Astrocyte of the cerebellum (primary cell): ENCODE measurements around the gene FBXO4.
"Not testable (repeated sequence)": the region's sequence is repeated elsewhere in the genome, so short reads cannot be mapped to it uniquely, and the experiment has no call there.

Experiments used
- DNase-seq: peaks from one replicate; pipeline ENCODE4 v3.0.0-alpha.2; 2011; ENCODE audit warnings: low read depth
- H3K4me3 ChIP-seq: 2 replicates; pipeline ENCODE4 v1.5.1; 2011; ENCODE audit warnings: mild to moderate bottlenecking, low read depth, low read length, moderate library complexity
- CTCF ChIP-seq: IDR thresholded peaks from 2 replicates; pipeline ENCODE4 v1.5.1; 2012; ENCODE audit warnings: low read length, low read depth, moderate library complexity, mild to moderate bottlenecking; ENCODE audit errors: missing control alignments
- in situ Hi-C: cut with HindIII; loops from 2 replicates; pipeline ENCODE4 v1.10.0; 2017; ENCODE audit warnings: low sequenced_read_pairs

FBXO4 gene

GRCh38 chr5:41968153-41968723 is 43.2 kb downstream of the FBXO4 start:
- DNase-seq: no peak

GRCh38 chr5:41973087-41973486 is 48.0 kb downstream of the FBXO4 start:
- no peak overlapping the region for H3K4me3 ChIP-seq
- in situ Hi-C loops: no loop called here

More at GRCh38 chr5:41968153-41968723, 43.2 kb downstream of the FBXO4 start:
- TF ChIP-seq CTCF: no peak
- in situ Hi-C loops: no loop called here
- no peak overlapping the region for H3K4me3 ChIP-seq

DNA sequence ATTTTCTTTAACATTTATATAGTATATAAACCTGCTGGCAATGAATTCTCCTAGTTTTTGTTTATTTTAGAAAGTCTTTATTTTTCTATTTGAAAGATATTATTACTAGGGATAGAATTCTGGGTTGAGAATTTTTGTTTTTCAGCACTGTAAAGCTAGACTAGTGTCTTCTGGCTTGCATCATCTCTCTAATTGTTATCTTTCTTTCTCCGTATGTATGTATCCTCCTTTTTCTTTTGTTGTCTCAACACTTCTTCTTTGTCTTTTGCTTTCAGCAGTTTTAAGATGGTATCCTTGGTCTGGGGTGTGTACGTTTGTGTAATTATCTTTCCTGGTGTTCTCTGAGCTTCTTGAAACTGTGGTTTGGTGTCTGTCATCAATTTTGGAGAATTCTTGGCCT is 48.8 kb downstream of the FBXO4 start:
- no peak overlapping the region for H3K4me3 ChIP-seq
- no peak for DNase-seq
- in situ Hi-C loops: no loop called here
- TF ChIP-seq CTCF: no peak

More at GRCh38 chr5:41973087-41973486, 48.0 kb downstream of the FBXO4 start:
- no peak for TF ChIP-seq CTCF
- DNase-seq: no peak

- no peak overlapping the region for H3K4me3 ChIP-seq
- no peak for DNase-seq
- TF ChIP-seq CTCF: no peak
- in situ Hi-C loops: loop anchor here (5.0 kb wide), 1 partner anchor 36 kb away; no protein-coding TSS in a partner anchor
These were observed 53.6 kb downstream of the FBXO4 start for GRCh38 chr5:41978676-41979075.

- H3K4me3 ChIP-seq: no peak overlapping the region
- in situ Hi-C loops: no loop called here
- DNase-seq: no peak
- TF ChIP-seq CTCF: no peak
These were observed 55.3 kb downstream of the FBXO4 start for GRCh38 chr5:41980396-41980795.

DNA sequence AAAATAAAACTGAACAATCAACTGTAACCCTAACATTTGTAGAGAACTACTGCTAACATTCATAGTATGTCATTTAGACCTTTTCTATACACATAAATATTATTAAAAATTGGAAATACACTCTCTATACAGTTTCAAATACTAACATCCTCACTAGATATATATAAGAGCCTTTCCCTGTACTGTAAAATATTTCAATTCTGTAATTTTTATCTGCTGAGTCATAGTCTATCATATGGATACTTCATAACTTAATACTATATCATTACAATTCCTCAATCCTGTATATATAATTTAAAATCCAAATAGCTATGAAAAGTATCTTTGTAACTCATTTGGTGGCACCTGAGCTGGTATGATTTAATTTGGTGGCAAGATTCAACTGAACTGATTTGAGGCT is 55.8 kb downstream of the FBXO4 start:
- DNase-seq: no peak
- no peak for TF ChIP-seq CTCF
- H3K4me3 ChIP-seq: no peak overlapping the region
- in situ Hi-C loops: no loop called here

DNA sequence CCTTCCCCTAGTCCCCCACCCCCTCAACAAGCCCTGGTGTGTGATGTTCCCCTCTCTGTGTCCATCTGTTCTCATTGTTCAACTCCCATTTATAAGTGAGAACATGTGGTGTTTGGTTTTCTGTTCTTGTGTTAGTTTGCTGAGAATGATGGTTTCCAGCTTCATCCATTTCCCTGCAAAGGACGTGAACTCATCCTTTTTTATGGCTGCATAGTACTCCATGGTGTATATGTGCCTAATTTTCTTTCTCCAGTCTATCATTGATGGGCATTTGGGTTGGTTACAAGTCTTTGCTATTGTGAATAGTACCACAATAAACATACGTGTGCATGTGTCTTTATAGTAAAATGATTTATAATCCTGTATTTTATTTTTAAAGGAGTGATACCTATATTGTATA is 57.8 kb downstream of the FBXO4 start:
- in situ Hi-C loops, H3K4me3 ChIP-seq, DNase-seq: not testable (repeated sequence)
